Activated CD8-positive, alpha-beta memory T cell treated with anti-CD3 and anti-CD28 coated beads for 36 hours (primary cell): ENCODE results near the gene NFE2L3. TPM values are rescaled to one million over a fixed set of nuclear protein-coding genes. Genes with fewer than 3 reads are reported as not detected.
"Not testable (repeated sequence)": the region's sequence is repeated elsewhere in the genome, so short reads cannot be mapped to it uniquely, and the experiment has no call there.

Experiments used
- CTCF ChIA-PET: fragments of 350-600 bp; sonication (Branson Sonifier 250); formaldehyde crosslinking; loops from one replicate; lab custom pipeline; 2021; ENCODE audit warnings: antibody characterized with exemption; lab: Charles Lee
- POLR2A ChIA-PET: fragments of 350-600 bp; sonication (Branson Sonifier 250); formaldehyde crosslinking; loops from one replicate; lab custom pipeline; 2021; ENCODE audit warnings: antibody characterized with exemption; lab: Charles Lee
- total RNA-seq, 2 experiments: library from RNA; stranded (reverse); gene quantifications; one replicate each; pipeline ENCODE4 v1.2.3, GENCODE V29; 2021

NFE2L3 gene
- total RNA-seq, 2 experiments from 2014 or later = 60.2 to 62.1 TPM

DNA sequence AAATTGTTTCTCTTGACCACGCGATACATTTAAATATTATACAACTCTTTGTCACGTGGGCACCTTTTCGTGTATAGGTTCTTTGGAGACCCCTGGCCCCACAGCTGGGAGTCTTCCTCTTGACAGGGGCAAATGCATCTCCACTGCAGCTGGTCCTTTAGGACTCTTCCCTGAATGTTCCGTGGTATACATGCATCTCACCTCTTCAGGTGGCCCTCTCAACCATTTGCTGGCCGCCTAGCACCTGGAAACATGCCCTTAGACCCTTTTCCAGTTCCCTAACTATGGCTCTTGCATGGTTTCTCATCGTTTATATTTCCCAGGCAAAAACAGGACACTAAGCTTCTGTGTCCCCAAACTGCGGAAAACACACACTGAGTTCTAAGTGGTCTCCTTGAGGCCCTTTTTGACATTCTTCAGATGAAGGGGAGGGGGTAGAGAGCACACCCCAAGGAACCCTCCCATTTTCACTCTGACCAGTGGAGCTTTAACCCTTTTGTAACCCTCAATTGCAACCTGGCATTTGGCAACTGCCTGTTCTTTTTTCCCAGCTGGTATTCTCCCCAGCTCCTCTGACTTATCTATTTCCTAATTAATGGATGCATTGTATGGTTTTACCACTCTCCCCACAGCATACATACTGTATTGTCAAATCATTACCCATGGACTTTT lies 28.0 kb downstream of the NFE2L3 start:
- ChIA-PET POLR2A (no interaction called here), CTCF (interaction anchor here (0.9 to 1.1 kb wide), 4 partner anchors 13 to 90 kb away, joined by 3 to 4 read pairs (median 3); partner anchors contain the start of gene NFE2L3)

DNA sequence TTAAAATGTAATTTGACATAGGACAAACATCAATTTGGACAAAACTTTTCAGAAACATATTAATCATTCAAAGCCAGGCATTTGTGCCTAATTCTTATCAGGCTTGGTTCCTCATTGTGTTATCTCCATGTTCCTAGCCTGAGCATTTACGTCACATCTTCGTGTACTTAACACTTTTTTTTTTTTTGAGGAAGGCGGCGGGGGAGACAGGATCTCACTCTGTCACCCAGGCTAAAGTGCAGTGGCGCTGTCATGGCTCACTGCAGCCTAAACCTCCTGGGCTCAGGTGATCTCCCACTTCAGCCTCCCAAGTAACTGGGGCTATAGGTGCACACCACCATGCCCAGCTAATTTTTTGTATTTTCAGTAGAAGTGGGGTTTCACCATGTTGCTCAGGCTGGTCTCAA lies 28.8 kb downstream of the NFE2L3 start:
- CTCF ChIA-PET = interaction anchor here (1.0 to 1.5 kb wide), 3 partner anchors 13 to 30 kb away, joined by 3 to 4 read pairs (median 3); no protein-coding TSS in a partner anchor
- POLR2A ChIA-PET = no interaction called here

DNA sequence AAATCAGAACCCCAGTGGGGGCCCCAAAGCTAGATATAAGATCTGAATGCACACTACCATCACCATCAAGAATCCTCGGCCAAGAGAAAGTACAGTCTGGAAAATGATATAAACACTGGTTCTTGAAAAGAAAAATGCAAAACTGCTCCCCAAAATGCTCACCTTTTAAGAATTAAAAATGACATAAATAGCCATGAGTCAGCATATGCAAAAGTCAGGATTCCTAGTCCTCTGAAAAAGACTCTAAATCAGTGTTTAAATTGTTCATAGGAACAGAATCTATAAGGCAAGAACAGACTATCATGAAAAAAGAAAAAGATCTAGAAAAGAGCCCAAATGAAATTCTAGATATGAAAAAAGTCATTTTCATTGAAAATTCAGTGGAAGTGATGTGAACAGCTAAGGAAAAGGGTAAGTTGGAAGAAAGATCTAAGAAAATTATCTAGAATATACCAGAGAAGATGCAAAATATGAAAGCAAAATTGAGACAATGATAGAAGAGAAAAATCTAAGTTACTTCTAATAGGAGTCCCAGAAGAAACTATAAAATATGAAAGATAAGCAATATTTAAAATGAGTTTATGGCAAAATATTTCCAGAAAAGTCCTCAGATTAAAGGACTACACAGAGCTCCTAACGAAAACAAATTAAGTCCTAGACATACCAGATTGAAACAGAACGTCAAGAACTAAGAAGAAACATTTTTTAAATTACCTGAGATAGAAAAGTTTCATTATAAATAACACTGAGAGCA lies 29.7 kb downstream of the NFE2L3 start:
- ChIA-PET POLR2A (interaction anchor here (1.7 kb wide), 1 partner anchor 11 kb away, joined by 8 read pairs; no protein-coding TSS in a partner anchor), CTCF (interaction anchor here (1.4 to 1.5 kb wide), 2 partner anchors 21 to 91 kb away, joined by 3 to 4 read pairs; no protein-coding TSS in a partner anchor)

DNA sequence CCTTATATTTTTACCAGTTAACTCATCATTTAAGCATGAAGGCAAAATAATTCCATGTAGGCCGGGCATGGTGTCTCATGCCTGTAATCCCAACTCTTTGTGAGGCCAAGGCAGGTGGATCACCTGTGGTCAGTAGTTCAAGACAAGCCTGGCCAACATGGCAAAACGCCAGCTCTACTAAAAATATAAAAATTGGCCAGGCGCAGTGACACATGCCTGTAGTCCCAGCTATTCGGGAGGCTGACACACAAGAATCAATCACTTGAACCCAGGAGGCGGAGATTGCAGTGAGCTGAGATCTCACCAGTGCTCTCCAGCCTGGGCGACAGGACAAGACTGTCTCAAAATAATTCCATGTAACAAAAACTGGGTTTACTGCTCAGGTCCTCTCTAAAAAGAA lies 30.3 kb downstream of the NFE2L3 start:
- ChIA-PET POLR2A (interaction anchor here (0.6 to 1.7 kb wide), 3 partner anchors 10 to 123 kb away, joined by 3 to 8 read pairs (median 5); no protein-coding TSS in a partner anchor), CTCF (interaction anchor here (0.6 to 1.5 kb wide), 3 partner anchors 22 to 229 kb away, joined by 3 to 4 read pairs (median 4); no protein-coding TSS in a partner anchor)

DNA sequence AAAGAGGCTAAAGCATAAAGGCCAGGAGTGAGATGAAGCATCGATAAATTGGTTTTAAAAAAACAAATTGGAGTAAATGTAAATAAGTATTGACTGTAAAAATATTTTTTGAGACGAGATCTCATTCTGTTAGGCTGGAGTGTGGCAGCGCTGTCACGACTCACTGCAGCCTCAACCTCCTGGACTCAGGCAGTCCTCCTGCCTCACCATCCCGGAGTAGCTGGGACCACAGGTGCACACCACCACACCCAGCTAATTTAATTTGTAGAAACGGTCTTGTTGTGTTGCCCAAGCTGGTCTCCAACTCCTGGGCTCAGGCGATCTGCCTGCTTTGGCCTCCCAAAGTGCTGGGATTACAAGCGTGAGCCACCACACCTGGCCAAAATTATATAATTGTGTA lies 30.7 kb downstream of the NFE2L3 start:
- CTCF ChIA-PET = interaction anchor here (0.6 to 1.4 kb wide), 2 partner anchors 92 to 228 kb away, joined by 3 to 4 read pairs; no protein-coding TSS in a partner anchor
- POLR2A ChIA-PET = interaction anchor here (0.6 to 1.7 kb wide), 5 partner anchors 10 to 123 kb away, joined by 3 to 8 read pairs (median 5); partner anchors contain the start of gene CBX3

DNA sequence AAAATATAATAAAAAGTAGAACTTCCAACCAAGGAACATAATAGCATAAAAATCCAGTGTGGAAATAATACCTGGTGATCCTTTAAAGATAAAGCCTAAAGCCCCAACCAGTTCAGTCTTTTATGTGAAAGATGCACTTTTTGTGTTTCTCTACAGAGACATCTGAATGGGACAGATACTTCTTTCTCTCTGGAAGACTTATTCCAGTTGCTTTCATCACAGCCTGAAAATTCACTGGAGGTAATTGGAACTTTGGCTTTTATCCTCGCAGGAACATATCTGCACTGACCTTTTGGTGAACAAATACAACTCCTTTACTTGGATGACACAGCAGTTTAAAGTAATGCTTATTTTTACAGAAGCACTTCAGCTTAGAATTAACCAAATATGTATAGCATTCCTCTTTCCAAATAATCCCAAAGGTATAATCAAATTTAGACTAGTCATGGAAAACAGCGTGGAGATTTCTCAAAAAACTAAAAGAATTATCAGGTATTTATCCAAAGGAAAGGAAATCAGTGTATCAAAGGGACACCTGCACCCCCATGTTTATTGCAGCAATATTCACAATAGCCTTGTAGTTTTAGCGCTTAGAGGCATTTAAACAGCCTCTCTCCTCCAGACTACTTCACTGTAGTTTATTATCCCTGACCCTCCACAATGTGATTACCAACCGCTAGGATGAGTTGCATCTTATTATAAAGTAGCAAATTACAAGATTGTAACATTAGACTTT lies 31.7 kb downstream of the NFE2L3 start:
- ChIA-PET POLR2A (interaction anchor here (0.7 to 1.7 kb wide), 4 partner anchors 9 to 18 kb away, joined by 4 to 8 read pairs (median 5); partner anchors contain the start of gene CBX3), CTCF (no interaction called here)

DNA sequence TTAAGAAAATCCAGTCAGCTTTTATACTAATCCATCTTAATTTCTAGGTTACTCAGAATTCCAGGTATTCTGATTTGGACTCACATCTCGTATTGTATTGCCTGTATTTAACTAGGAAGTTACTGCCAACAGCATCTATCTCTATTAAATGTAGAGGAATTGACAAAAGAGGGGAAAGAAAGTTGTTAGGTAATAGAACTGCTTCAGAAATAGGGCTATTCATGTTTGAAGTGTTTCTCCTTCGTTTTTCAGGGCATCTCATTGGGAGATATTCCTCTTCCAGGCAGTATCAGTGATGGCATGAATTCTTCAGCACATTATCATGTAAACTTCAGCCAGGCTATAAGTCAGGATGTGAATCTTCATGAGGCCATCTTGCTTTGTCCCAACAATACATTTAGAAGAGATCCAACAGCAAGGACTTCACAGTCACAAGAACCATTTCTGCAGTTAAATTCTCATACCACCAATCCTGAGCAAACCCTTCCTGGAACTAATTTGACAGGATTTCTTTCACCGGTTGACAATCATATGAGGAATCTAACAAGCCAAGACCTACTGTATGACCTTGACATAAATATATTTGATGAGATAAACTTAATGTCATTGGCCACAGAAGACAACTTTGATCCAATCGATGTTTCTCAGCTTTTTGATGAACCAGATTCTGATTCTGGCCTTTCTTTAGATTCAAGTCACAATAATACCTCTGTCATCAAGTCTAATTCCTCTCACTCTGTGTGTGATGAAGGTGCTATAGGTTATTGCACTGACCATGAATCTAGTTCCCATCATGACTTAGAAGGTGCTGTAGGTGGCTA lies 32.5 kb downstream of the NFE2L3 start:
- POLR2A ChIA-PET = interaction anchor here (1.3 to 1.8 kb wide), 3 partner anchors 10 to 33 kb away, joined by 4 to 14 read pairs (median 5); partner anchors contain the start of gene NFE2L3

DNA sequence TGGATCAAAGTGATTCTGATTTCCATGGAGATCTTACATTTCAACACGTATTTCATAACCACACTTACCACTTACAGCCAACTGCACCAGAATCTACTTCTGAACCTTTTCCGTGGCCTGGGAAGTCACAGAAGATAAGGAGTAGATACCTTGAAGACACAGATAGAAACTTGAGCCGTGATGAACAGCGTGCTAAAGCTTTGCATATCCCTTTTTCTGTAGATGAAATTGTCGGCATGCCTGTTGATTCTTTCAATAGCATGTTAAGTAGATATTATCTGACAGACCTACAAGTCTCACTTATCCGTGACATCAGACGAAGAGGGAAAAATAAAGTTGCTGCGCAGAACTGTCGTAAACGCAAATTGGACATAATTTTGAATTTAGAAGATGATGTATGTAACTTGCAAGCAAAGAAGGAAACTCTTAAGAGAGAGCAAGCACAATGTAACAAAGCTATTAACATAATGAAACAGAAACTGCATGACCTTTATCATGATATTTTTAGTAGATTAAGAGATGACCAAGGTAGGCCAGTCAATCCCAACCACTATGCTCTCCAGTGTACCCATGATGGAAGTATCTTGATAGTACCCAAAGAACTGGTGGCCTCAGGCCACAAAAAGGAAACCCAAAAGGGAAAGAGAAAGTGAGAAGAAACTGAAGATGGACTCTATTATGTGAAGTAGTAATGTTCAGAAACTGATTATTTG lies 33.3 kb downstream of the NFE2L3 start:
- ChIA-PET CTCF (no interaction called here), POLR2A (interaction anchor here (1.3 to 1.8 kb wide), 3 partner anchors 9 to 34 kb away, joined by 4 to 14 read pairs (median 5); partner anchors contain the start of gene NFE2L3)

More for the DNA sequence above, 32.5 kb downstream of the NFE2L3 start:
- CTCF ChIA-PET = not testable (repeated sequence)

DNA sequence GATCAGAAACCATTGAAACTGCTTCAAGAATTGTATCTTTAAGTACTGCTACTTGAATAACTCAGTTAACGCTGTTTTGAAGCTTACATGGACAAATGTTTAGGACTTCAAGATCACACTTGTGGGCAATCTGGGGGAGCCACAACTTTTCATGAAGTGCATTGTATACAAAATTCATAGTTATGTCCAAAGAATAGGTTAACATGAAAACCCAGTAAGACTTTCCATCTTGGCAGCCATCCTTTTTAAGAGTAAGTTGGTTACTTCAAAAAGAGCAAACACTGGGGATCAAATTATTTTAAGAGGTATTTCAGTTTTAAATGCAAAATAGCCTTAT lies 33.8 kb downstream of the NFE2L3 start:
- ChIA-PET CTCF (no interaction called here), POLR2A (interaction anchor here (1.3 to 1.8 kb wide), 3 partner anchors 9 to 34 kb away, joined by 4 to 14 read pairs (median 5); partner anchors contain the start of gene NFE2L3)

DNA sequence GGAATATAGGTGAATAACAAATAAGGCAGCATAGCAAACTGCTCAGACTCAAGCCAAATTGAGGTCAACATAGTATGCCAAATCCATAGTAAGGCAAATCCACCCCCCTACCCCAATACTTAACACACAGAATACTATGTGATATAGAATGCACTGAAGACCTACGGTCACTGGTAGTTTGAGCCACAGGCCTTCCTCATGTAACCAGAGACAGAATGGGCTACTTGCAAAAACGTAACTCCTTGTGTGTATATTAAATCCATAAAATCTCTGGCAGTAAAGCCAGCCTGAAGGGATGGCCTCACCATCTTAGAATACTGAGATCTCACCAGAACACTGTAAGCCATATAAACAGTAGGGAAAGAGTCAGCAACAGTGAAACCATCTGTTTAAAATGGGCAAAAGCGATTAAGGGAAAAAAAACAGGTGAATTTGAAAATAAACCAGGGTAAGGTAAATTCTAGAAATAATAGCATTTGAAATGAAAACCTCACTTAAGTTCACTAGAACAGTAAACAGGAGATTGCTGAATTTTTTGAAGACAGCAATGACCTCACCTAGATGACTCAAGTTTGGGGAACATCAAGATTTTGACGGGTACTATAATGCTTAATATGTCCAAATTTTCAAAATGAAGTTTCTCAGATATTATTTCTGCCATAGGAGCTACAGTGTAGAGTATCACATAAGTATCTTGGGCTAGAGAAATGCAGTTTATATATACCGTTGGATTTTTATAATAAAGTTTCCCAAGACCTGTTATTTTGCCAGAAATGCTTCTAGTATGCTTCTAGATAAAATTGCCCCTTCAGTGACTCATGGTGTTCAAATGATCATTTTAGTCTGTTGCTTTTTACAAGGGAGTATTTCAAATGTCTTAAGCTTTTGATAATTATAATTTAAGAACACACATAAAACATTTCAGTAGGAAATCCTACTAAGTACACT lies 34.6 kb downstream of the NFE2L3 start:
- CTCF ChIA-PET = interaction anchor here (0.9 to 1.8 kb wide), 2 partner anchors 96 to 108 kb away, joined by 3 to 8 read pairs; no protein-coding TSS in a partner anchor
- POLR2A ChIA-PET = interaction anchor here (1.3 to 3.1 kb wide), 7 partner anchors 8 to 35 kb away, joined by 4 to 39 read pairs (median 10); partner anchors contain the start of genes CBX3, HNRNPA2B1 and NFE2L3

DNA sequence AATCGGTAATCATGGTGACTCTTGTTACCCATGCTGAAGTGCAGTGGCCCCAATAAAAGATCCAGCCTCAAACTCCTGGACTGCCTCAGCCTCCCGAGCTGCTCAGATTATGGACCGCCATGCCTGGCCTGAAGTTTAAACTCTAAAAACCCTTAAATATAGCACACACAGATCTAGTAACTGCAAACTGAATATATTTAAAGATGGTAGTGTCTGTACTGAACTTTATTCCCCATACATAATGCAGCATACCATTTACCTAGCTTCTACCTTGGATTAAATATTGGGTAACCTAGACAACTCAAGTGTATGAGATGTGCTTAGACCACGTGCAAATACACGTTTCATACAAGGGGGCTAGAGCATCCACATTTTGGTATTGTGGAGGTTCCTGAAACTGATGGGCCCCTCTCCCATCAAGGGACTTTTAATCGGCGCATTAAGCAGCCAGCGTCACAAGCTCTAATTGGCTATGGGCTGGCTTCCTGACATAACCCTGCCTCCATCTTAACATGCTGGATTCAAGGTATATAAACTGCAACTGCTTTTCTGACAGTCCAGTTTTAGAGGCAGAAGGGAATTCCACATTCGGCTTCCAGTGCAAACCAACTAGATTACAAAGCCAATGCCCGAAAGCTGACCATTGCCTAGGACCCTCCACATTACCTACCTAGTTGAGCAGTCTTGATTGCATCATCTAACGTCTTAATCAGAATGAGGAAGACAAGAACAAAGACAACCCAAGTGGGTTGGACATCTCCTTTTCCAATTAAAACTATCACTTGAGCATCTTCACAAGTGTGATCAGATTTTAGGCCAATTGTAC lies 35.6 kb downstream of the NFE2L3 start:
- ChIA-PET POLR2A (interaction anchor here (1.0 to 3.1 kb wide), 5 partner anchors 11 to 36 kb away, joined by 4 to 39 read pairs (median 10); partner anchors contain the start of genes CBX3, HNRNPA2B1 and NFE2L3), CTCF (interaction anchor here (0.9 to 1.8 kb wide), 4 partner anchors 14 to 108 kb away, joined by 3 to 8 read pairs (median 6); partner anchors contain the start of gene CBX3)

DNA sequence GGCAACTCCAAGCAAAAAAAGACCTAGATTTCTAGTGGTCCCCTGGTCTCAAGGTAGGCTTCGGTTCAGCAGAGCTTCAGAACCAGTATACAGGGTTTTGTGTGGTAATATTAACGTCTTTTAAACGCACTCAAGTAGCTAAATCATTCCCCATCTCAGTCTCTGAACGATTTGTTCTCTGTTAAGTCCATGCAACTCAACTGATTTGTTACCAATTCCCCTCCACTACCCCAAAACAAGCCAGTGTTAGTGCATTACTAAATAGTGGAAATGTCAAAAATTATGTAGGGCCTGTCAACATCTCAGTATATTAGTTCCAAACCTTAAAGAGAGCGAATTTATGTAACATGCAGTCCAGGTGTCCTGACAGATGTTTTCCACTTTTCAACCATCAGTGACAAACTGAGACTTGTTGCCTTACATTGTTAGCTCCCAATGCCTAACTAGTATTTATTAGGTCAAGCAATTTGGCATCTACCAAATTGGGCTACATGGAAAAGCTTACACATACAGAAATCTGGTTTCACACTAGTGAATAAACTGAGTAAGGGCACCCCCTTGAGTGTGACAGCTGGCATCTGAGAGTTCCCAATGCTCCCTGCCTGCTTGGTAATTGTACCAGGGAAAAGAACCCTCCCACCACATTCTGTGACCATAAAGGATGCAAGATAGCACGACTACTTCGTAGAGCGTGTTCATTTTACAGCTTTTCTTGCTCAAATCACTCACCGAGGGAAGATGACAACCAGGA lies 36.4 kb downstream of the NFE2L3 start:
- ChIA-PET POLR2A (interaction anchor here (1.0 to 3.1 kb wide), 7 partner anchors 10 to 37 kb away, joined by 3 to 39 read pairs (median 10); partner anchors contain the start of genes CBX3, HNRNPA2B1 and NFE2L3), CTCF (interaction anchor here (1.3 to 1.8 kb wide), 4 partner anchors 11 to 109 kb away, joined by 4 to 8 read pairs (median 8); partner anchors contain the start of gene CBX3)

DNA sequence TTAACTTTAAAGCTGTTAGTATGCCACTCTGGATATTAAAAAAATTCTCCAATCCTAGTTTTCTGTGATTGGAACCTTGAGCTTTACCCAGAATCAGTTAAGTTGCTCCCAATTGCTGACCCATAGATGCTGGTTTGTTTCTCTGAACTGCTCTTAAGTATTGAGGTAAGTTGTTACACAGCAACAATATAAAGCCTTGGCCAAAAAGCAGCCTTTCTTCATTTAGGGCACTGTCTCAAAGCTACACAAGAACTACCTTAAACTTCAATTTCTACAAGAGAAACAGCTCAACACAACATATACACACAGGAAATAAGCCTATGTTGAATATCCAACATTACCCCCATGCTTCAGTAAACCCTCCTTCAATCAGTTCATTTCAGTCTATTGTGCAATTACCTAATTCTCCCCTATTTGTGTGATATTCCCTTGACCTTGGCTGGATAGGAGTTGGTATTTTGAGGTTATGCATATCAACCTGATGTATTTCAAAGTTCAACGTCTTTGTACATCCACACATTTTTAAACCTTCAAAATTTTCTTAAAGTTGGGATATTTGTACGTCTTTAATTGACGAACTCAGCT lies 37.1 kb downstream of the NFE2L3 start:
- CTCF ChIA-PET = interaction anchor here (1.3 to 1.8 kb wide), 4 partner anchors 10 to 98 kb away, joined by 3 to 8 read pairs (median 6); partner anchors contain the start of gene CBX3
- POLR2A ChIA-PET = interaction anchor here (1.1 to 3.1 kb wide), 4 partner anchors 9 to 37 kb away, joined by 3 to 39 read pairs (median 12); partner anchors contain the start of genes CBX3, HNRNPA2B1 and NFE2L3
